NCI-H1092 (cell line): Measurements from ENCODE around the gene ABCA2.

ENCODE experiments used
- DNase-seq: peaks from one replicate; lab custom pipeline; 2025; lab: John Stamatoyannopoulos, UW

The ABCA2 gene

DNA sequence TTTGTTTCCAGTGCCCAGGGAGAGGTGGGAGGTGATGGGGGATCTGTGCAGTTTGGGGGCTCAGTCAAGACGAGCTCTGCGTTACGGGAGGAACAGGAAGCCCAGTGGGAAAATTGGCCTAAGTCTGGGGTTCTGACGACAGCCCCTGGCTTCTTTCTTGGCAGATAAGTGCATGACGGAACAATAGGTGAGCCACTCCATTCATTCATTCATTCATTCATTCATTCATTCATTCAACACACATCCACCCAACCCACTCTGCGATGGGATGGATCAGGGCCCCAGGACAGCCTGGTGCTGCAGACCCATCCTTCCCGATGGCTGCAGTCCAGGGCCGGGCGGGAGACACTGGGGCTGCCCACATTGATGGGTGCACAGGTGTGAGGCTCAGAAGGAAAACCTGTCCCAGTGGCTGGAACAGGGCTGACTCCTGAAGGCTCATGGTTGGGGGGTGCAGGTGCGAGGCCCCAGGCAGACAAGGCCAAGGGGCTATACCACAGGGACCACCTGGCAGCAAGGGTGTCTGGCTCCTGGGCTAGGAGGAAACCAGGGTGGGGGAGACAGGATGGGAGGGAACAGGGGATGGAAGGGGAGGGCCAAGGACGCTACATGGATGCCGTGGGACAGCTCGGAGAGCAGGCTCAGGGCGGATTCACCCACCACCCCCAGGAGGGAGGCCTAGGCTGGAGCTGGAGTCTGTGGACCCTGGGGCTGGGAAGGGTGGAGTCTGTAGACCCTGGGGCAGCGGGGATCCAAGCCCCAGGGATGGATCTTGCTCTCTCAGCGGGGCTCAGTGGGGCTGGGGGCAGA, 47.2 kb downstream of the ABCA2 start:
- no peak for DNase-seq

- DNase-seq: no peak
Measured at GRCh38 chr9:136979769-136980587, 48.1 kb downstream of the ABCA2 start.

DNA sequence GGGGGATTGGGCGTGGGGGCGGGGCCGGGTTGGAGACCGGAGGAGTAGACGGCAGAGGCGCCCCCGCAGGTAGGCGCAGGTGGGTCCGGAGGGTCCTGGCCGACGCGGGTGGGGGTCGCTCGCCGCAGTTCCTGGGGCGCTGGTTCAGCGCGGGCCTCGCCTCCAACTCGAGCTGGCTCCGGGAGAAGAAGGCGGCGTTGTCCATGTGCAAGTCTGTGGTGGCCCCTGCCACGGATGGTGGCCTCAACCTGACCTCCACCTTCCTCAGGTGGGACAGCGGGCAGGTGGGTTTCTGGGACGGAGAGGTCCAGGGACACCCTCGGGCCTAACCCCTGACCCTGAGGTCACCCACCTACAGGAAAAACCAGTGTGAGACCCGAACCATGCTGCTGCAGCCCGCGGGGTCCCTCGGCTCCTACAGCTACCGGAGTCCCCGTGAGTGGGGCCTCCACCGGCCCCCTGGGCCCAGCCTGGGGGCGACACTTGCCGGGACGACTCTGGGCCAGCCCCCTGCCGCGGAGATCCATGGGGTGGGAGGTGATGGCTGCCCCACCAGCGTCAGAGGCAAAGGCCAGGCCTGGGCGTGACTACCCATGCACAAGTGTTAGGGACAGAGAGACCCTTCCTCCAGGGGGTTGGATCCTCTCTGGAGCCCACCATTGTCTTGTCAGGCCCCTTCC, 49.0 kb downstream of the ABCA2 start:
- DNase-seq: no peak

DNA sequence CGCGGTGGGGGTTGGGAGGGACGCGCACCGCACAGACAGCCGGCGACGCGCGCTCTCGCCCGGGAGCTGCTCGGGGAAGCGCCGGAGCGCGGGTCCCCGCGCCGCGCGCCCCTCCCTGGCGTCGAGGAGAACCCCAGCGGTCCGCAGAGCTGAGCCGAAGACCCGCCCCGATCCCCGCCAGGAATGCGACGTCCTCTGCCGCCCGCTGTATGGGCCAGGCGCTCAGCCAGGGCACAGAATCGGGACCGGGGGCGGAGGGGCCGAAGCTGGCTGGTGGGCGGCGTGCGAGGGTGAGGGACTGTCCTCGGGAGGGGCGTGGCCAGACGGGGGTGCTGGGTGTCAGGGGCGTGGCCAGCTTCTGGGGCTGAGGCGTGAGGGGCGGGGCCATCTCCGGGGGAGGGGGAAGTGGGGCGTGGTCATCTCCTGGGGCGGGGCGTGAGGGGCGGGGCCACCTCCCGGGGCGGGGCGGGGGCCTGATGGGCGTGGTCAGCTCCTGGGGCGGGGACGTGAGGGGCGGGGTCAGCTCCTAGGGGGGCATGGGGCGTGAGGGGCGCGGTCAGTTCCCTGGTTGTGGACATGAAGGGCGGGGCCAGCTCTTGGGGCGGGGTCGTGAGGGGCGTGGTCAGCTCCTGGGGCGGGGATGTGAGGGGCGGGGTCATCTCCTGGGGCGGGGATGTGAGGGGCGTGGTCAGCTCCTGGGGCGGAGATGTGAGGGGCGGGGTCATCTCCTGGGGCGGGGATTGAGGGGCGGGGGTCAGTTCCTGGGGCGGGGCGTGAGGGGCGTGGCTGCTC, 49.8 kb downstream of the ABCA2 start:
- DNase-seq: no peak

- no peak for DNase-seq
Measured at GRCh38 chr9:136977649-136978072, 50.4 kb downstream of the ABCA2 start.

- DNase-seq: no peak
Measured at GRCh38 chr9:136977223-136977622, 50.8 kb downstream of the ABCA2 start, which contains the start of gene PTGDS. PTGDS (plus strand) TSS chr9:136977504; CDS start chr9:136977579, 75 bp downstream.

DNA sequence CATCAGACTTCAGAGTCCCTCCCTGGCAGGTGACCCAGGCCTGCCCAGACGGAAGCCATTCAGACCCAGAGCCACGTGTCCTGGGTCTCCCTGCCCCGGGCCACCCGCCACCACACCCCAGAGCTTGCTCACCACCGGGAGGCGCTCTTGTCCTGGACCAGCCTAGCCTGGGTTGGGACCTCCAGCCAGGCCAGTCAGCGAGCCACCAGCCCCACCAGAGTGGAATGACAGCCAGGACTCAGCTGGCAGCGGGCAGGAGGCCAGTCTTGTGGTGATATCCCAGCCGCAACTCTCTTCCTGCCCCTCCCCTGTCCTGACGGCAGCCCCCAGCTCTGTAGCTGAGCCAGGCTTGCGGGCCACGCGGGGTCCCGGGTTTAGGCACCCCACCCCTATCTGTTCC, 52.4 kb downstream of the ABCA2 start:
- DNase-seq: no peak

- DNase-seq: no peak
Measured at GRCh38 chr9:136974817-136975535, 53.1 kb downstream of the ABCA2 start.

GRCh38 chr9:136973618-136974617, 54.1 kb downstream of the ABCA2 start:
- no peak for DNase-seq

DNA sequence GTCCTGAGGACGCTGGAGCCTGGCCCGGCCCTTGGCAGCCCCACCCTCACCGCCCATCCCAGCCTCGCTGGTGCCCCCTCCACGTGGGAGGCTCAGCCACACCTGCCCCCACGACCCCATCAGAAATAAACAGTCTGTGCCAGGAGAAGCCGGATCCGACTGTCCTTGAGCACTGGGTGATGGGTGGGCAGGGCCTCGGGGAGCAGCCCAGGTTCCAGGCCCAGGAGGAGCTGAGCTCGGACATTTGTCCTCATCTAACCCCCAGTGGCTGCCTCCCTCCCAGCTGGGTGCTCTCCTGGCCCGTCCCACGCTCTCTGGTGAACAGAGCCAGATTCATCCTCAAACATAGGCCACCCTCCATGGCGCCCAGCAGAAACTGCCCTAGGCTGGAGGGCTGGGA, 55.3 kb downstream of the ABCA2 start:
- no peak for DNase-seq

- no peak for DNase-seq
Measured at GRCh38 chr9:136972335-136972734, 55.7 kb downstream of the ABCA2 start.

DNA sequence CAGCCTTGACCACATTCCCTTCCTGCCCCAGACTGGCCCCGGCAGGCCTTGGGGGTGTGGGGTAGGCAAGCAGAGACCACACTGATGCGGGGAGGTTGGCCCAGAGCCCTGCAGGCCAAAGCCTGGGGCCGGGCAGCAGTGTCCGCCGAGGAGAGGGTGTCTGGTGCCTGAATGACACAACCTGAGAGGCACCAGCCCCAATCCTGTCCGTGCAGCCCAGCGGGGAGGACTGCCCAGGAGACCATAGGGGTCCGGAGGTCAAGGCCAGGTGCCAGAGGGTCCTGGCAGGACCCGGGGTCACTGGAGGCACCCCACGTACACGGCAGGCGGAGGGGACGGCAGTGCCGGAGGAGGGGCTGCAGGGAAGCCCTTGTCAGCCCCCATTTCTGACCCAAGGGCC, 56.3 kb downstream of the ABCA2 start:
- DNase-seq: no peak

DNA sequence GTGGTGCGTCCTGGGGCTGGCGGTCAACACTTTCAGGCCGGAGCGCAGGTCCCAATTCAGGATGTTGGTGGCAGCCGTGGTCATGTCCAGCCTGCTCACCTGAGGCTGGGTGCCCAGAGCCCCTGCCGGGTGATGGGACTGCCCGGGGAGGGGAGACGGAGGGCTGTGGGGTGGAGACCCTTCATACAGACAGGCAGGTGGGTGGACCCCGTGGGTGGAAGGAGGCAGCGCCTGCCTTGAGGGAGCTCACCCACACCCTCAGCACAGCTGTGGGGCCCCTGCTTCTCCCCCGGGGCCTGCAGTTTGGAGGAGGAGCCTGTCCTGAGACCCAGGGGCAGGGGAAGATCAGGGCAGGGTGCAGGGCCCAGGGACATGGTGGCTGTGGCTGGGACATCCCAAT, 57.7 kb downstream of the ABCA2 start:
- no peak for DNase-seq

DNA sequence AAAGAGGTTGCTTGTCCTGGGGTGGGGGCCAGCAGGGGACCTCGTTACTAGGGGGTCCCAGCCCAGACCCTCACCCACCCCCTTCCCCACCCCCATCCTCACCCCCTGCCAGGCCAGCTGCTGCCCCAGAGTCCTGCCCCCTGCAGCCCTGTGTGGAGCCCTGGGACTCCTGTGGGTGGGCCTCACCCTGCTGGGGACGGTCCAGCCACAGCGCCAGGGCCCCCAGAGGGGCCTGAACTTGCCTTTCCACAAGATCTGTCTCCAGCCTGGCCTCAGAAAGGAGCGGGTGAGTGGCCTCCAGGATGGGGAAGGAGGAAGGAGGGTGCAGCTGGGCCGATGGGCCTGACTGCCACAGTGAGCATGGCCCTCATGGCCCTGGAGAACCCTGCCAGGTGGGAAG, 58.3 kb downstream of the ABCA2 start:
- no peak for DNase-seq

GRCh38 chr9:136969150-136969549, 58.9 kb downstream of the ABCA2 start:
- DNase-seq: no peak

DNA sequence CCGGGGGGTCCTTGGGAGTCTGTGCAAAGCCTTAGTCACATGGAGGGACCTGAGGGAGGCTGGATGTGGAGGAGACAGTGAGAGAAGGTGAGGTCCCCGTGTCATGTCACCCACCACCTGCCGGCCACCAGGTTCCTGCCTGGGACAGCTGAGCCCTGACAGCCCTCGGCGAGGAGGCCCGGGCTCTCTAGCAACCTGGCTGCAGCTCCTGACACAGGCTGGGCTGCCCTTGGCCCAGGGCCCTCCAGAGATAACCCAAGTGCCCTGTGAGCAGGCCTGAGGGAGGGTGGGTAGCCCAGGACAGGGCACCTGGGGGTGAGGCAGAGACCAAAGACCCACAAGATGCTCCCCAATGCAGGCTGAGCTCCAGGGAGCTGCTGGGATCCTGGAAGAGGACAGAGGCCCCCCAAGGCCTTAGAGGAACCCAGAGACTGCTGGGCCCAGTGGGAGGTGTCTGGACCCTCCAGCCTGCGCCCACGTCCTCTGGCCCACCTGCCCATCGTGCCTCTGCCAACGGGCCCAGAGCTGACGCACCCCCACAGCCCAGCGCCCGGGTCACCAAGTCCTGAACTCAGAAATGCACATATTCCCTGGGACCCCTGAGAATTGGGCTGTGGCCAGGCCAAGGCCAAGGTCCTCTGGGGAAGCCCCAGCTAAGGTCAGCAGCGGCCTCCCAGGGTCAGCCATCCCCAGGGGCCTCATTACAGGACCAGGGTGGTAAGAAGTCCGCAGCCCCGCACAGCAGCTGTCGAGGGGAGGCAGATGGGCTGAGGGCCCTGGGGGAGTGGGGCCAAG, 59.5 kb downstream of the ABCA2 start:
- no peak for DNase-seq

- DNase-seq: no peak
Measured at GRCh38 chr9:136965771-136966484, 62.1 kb downstream of the ABCA2 start.

DNA sequence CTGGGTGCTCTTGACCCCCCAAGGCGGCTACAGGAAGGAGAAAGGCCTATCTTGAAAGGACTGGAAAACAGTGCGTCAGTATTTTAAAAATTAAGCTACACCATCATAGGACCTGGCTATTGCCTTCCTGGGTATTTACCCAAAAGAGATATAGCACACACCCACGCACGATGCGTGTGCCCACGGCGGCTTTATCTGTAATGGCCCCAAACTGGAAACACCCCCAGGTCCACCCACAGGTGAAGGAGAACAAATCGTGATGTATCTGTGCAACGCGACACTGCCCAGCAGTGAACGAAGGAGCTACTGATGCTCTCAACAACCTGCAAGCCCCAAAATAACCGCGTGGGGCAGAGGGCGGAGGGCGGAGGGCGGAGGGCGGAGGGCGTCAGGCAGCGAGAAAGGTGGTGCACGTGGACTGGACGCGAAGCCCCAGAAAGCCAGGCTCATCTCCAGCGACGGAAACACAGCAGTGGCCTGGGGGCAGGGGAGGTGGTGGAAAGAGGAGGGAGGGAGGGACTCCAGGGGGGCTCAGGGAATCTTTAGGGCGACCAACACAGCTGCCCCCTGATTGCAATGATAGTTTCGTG, 63.1 kb downstream of the ABCA2 start:
- no peak for DNase-seq
